DND-41 (cell line): Measurements from ENCODE around the gene ZNF709.

Experiments used
- ATAC-seq: fragments of 200-7000 bp; cut with Tn5 transposase; 3 replicates; pipeline ENCODE4 v1.9.1; 2021; ENCODE audit warnings: low read depth; ENCODE audit not compliant: insufficient read depth
- DNase-seq: peaks from one replicate; pipeline ENCODE4 v3.0.0-alpha.2; 2020
- H2AFZ ChIP-seq: 2 replicates; pipeline ENCODE4 v1.6.0; 2012; ENCODE audit warnings: low read depth, low read length
- H3K27ac ChIP-seq: 2 replicates; pipeline ENCODE4 v1.5.1; 2012; ENCODE audit warnings: low read length, inconsistent platforms
- H3K27me3 ChIP-seq: fragments of 200-600 bp; sonication (generic); 2 replicates; pipeline ENCODE4 v1.6.0; 2012; ENCODE audit warnings: low read length, mild to moderate bottlenecking, inconsistent platforms; ENCODE audit not compliant: insufficient read depth, poor library complexity
- H3K36me3 ChIP-seq: 2 replicates; pipeline ENCODE4 v1.5.1; 2012; ENCODE audit warnings: low read length, inconsistent platforms; ENCODE audit not compliant: insufficient read depth
- H3K4me1 ChIP-seq: 2 replicates; pipeline ENCODE4 v1.5.1; 2012; ENCODE audit warnings: mild to moderate bottlenecking, low read length; ENCODE audit not compliant: insufficient read depth
- H3K4me2 ChIP-seq: 2 replicates; pipeline ENCODE4 v1.6.0; 2012; ENCODE audit warnings: mild to moderate bottlenecking, moderate library complexity, low read length, inconsistent platforms; ENCODE audit not compliant: insufficient read depth
- H3K4me3 ChIP-seq, 2 experiments: fragments of 200-600 bp in 1 of 2; shearing (Covaris generic) in 1 of 2; 2 replicates each; pipeline ENCODE4 v1.5.1; 2012 to 2016; ENCODE audit warnings: inconsistent platforms in 2 of 2, low read length in 2 of 2, mild to moderate bottlenecking in 2 of 2, low read depth in 1 of 2, moderate library complexity in 1 of 2
- H3K79me2 ChIP-seq: 2 replicates; pipeline ENCODE4 v1.6.0; 2012; ENCODE audit warnings: low read length, inconsistent platforms; ENCODE audit not compliant: insufficient read depth
- H3K9ac ChIP-seq: 2 replicates; pipeline ENCODE4 v1.6.0; 2012; ENCODE audit warnings: low read depth, mild to moderate bottlenecking, inconsistent platforms, low read length, moderate library complexity
- H3K9me3 ChIP-seq: 2 replicates; pipeline ENCODE4 v1.5.1; 2012; ENCODE audit warnings: low read length, moderate library complexity, mild to moderate bottlenecking, inconsistent platforms; ENCODE audit not compliant: insufficient read depth, severe bottlenecking
- H4K20me1 ChIP-seq: 2 replicates; pipeline ENCODE4 v1.6.0; 2012; ENCODE audit warnings: low read length; ENCODE audit not compliant: insufficient read depth
- CTCF ChIP-seq: IDR thresholded peaks from 2 replicates; pipeline ENCODE4 v1.5.1; 2012; ENCODE audit warnings: borderline replicate concordance, low read length, moderate library complexity, mild to moderate bottlenecking; ENCODE audit not compliant: poor library complexity, severe bottlenecking; ENCODE audit errors: extremely low read depth
- EZH2 ChIP-seq: IDR thresholded peaks from 3 replicates; pipeline ENCODE4 v1.6.1; 2012; ENCODE audit warnings: borderline replicate concordance, low read depth, mild to moderate bottlenecking, moderate library complexity, low read length, inconsistent platforms; ENCODE audit not compliant: severe bottlenecking

The ZNF709 gene

GRCh38 chr19:12484371-12485051, at the start of gene ZNF709:
Gene ZNF709, minus strand, starts transcription at chr19:12484816. Its CDS starts 159 bp downstream, at chr19:12484657.
- H3K4me2 ChIP-seq, result peak within 1 kb of the TSS; percentile 80
- ATAC-seq, result peak; percentile 98

GRCh38 chr19:12527034-12527836, 42.6 kb upstream of the ZNF709 start:
- Histone ChIP-seq H3K9ac (no peak overlapping the region), H2AFZ (no peak overlapping the region), H3K79me2 (peaks cover 28% of the 10 kb centered on the region), H4K20me1 (no peaks in the 10 kb centered on the region), H3K27me3 (no peaks in the 10 kb centered on the region), H3K4me1 (no peaks in the 10 kb centered on the region), H3K4me2 (no peak overlapping the region), H3K4me3 (peak overlapping the region; percentile 5 to 10; a peak in 1 of 4 replicates), H3K36me3 (peaks cover 84% of the 10 kb centered on the region), H3K27ac (no peak overlapping the region), H3K9me3 (peaks cover 82% of the 10 kb centered on the region)
- no peak for DNase-seq
- no peak for ATAC-seq
- TF ChIP-seq EZH2 (no peak), CTCF (no peak)

More at GRCh38 chr19:12484371-12485051, at the start of gene ZNF709:
- Histone ChIP-seq H3K27ac (peak within 1 kb of the TSS; percentile 59), H3K4me3 (peak within 1 kb of the TSS; percentile 67 to 72; a peak in 3 of 4 replicates), H3K9me3 (no peaks in the 10 kb centered on the region), H3K79me2 (peaks cover 45% of the 10 kb centered on the region), H4K20me1 (peaks cover 5% of the 10 kb centered on the region; the same call in 1 of the 2 replicates), H3K36me3 (no peaks in the 10 kb centered on the region; the same call in 1 of the 2 replicates), H3K4me1 (peaks cover 29% of the 10 kb centered on the region), H3K27me3 (no peaks in the 10 kb centered on the region), H3K9ac (peak within 1 kb of the TSS; percentile 72), H2AFZ (peak within 1 kb of the TSS; percentile 91)
- no peak for TF ChIP-seq EZH2
- no peak for TF ChIP-seq CTCF
- peak; percentile 94 for DNase-seq

GRCh38 chr19:12526542-12526941, 41.9 kb upstream of the ZNF709 start:
- Histone ChIP-seq H3K9me3 (peaks cover 78% of the 10 kb centered on the region), H3K36me3 (peaks cover 80% of the 10 kb centered on the region), H3K27ac (no peak overlapping the region), H2AFZ (no peak overlapping the region), H3K27me3 (no peaks in the 10 kb centered on the region), H3K9ac (no peak overlapping the region), H3K4me2 (no peak overlapping the region), H4K20me1 (no peaks in the 10 kb centered on the region), H3K79me2 (peaks cover 23% of the 10 kb centered on the region), H3K4me3 (peak overlapping the region; percentile 5 to 10; a peak in 1 of 4 replicates), H3K4me1 (no peaks in the 10 kb centered on the region)
- TF ChIP-seq EZH2 (no peak), CTCF (no peak)
- ATAC-seq (no peak), DNase-seq (no peak)
